Panc1 (cell line): Measurements from ENCODE around the gene STAT5A. TPM values are rescaled to one million over a fixed set of nuclear protein-coding genes. Genes with fewer than 3 reads are reported as not detected.
A peak's percentile ranks its signal among the peaks of the same experiment; 100 is the strongest.

Source experiments
- ATAC-seq: fragments of 200-7000 bp; cut with Tn5 transposase; 2 replicates; pipeline ENCODE4 v1.9.1; 2020; ENCODE audit warnings: mild to moderate bottlenecking, moderate library complexity
- BruUV-seq: library from RNA; stranded (reverse); fragments of 400-500 nt; replicated peaks from 2 replicates; lab custom pipeline; 2021; lab: Mats Ljungman, UMichigan
- CTCF ChIA-PET: fragments of 300-600 bp; sonication (Branson Sonifier 250); formaldehyde crosslinking; loops from one replicate; lab custom pipeline; 2022; ENCODE audit warnings: antibody characterized with exemption; lab: Charles Lee
- POLR2A ChIA-PET: fragments of 300-600 bp; sonication (Branson Sonifier 250); formaldehyde crosslinking; loops from one replicate; lab custom pipeline; 2022; ENCODE audit warnings: antibody characterized with exemption; lab: Charles Lee
- DNase-seq: peaks from one replicate; pipeline ENCODE4 v3.0.0-alpha.2; 2010; ENCODE audit warnings: low read depth, low spot score
- H3K27ac ChIP-seq: 2 replicates; pipeline ENCODE4 v1.5.1; 2011; ENCODE audit warnings: mild to moderate bottlenecking, low read length, inconsistent platforms
- H3K27me3 ChIP-seq: fragments of 200-500 bp; sonication (Bioruptor generic); 2 replicates; pipeline ENCODE4 v1.6.0; 2014; ENCODE audit warnings: low read length, inconsistent platforms; ENCODE audit not compliant: control insufficient read depth, insufficient read depth
- H3K36me3 ChIP-seq: fragments of 200-500 bp; sonication (Bioruptor generic); 2 replicates; pipeline ENCODE4 v1.5.1; 2014; ENCODE audit warnings: inconsistent platforms, mild to moderate bottlenecking, low read length, moderate library complexity; ENCODE audit not compliant: control insufficient read depth, insufficient read depth
- H3K4me1 ChIP-seq: 2 replicates; pipeline ENCODE4 v1.5.1; 2011; ENCODE audit warnings: inconsistent platforms, mild to moderate bottlenecking, low read length, moderate library complexity; ENCODE audit not compliant: control insufficient read depth, insufficient read depth
- H3K4me3 ChIP-seq, 2 experiments: 2 replicates each; pipeline ENCODE4 v1.5.1; 2011 to 2012; ENCODE audit warnings: low read depth in 2 of 2, low read length in 2 of 2, mild to moderate bottlenecking in 2 of 2, inconsistent platforms in 1 of 2, moderate library complexity in 1 of 2
- H3K9me3 ChIP-seq: fragments of 200-500 bp; sonication (Bioruptor generic); 2 replicates; pipeline ENCODE4 v1.5.1; 2014; ENCODE audit warnings: low read depth, mild to moderate bottlenecking, inconsistent platforms, low read length, moderate library complexity; ENCODE audit not compliant: control insufficient read depth, insufficient read depth
- POLR2AphosphoS5 ChIP-seq: IDR thresholded peaks from 2 replicates; pipeline ENCODE4 v1.6.1; 2012; ENCODE audit warnings: mild to moderate bottlenecking, low read depth, low read length, moderate library complexity
- SIN3A ChIP-seq: IDR thresholded peaks from 2 replicates; pipeline ENCODE4 v1.6.1; 2012; ENCODE audit warnings: low read depth, mild to moderate bottlenecking, low read length, moderate library complexity, borderline replicate concordance; ENCODE audit not compliant: insufficient read depth
- TCF7L2 ChIP-seq: IDR thresholded peaks from 2 replicates; pipeline ENCODE4 v1.6.1; 2011; ENCODE audit warnings: mild to moderate bottlenecking, low read depth, low read length, inconsistent platforms
- in situ Hi-C: cut with HindIII; loops from 2 replicates; pipeline ENCODE4 v1.10.0; 2016; ENCODE audit warnings: low sequenced_read_pairs, low pct_unique_long_range_greater_than_20kb
- intact Hi-C: fragments of 100-400 bp; cut with micrococcal nuclease; formaldehyde crosslinking; loops from one replicate; pipeline ENCODE4 v1.10.0; 2022; ENCODE audit not compliant: unreplicated experiment
- total RNA-seq: library from RNA; stranded (reverse); gene quantifications from one replicate; pipeline ENCODE4 v1.2.1, GENCODE V29; 2021; ENCODE audit not compliant: unreplicated experiment
- TF ChIP-seq, protein P1 (sequence below): fragments of 450-650 bp; IDR thresholded peaks from 2 replicates; pipeline ENCODE4 v1.5.1; 2017; ENCODE audit warnings: mild to moderate bottlenecking
- TF ChIP-seq, protein P2 (sequence below), 2 experiments: IDR thresholded peaks; 2 replicates each; pipeline ENCODE4 v1.6.1; 2011 to 2012; ENCODE audit warnings: low read depth in 2 of 2, control low read depth in 1 of 2, low read length in 1 of 2, mild to moderate bottlenecking in 1 of 2, moderate library complexity in 1 of 2; ENCODE audit not compliant: insufficient read depth in 1 of 2

The STAT5A gene
- total RNA-seq, 1 experiment from 2014 or later, result 26.7 TPM

DNA sequence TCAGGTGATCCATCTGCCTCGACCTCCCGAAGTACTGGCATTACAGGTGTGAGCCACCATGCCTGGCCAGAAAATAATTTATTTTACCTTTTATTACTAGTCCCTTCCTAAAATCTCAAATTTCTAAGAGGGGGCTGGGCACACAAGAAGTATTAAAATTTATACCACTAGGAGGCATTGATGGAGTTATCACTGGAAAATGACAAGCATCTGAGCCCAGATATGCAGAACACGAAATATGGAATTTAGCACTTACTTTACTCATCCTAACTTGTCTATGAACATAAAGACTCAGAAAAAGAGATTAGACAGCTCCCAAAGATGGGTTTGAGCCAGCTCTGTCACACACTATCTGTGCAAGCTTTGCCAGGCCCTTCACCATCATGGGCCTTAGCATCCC lies 46.4 kb downstream of the STAT5A start:
- no peak for TF ChIP-seq TCF7L2
- TF ChIP-seq POLR2AphosphoS5, result no peak
- TF ChIP-seq, protein P1, sequence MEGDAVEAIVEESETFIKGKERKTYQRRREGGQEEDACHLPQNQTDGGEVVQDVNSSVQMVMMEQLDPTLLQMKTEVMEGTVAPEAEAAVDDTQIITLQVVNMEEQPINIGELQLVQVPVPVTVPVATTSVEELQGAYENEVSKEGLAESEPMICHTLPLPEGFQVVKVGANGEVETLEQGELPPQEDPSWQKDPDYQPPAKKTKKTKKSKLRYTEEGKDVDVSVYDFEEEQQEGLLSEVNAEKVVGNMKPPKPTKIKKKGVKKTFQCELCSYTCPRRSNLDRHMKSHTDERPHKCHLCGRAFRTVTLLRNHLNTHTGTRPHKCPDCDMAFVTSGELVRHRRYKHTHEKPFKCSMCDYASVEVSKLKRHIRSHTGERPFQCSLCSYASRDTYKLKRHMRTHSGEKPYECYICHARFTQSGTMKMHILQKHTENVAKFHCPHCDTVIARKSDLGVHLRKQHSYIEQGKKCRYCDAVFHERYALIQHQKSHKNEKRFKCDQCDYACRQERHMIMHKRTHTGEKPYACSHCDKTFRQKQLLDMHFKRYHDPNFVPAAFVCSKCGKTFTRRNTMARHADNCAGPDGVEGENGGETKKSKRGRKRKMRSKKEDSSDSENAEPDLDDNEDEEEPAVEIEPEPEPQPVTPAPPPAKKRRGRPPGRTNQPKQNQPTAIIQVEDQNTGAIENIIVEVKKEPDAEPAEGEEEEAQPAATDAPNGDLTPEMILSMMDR, result no peak
- TF ChIP-seq, protein P2, sequence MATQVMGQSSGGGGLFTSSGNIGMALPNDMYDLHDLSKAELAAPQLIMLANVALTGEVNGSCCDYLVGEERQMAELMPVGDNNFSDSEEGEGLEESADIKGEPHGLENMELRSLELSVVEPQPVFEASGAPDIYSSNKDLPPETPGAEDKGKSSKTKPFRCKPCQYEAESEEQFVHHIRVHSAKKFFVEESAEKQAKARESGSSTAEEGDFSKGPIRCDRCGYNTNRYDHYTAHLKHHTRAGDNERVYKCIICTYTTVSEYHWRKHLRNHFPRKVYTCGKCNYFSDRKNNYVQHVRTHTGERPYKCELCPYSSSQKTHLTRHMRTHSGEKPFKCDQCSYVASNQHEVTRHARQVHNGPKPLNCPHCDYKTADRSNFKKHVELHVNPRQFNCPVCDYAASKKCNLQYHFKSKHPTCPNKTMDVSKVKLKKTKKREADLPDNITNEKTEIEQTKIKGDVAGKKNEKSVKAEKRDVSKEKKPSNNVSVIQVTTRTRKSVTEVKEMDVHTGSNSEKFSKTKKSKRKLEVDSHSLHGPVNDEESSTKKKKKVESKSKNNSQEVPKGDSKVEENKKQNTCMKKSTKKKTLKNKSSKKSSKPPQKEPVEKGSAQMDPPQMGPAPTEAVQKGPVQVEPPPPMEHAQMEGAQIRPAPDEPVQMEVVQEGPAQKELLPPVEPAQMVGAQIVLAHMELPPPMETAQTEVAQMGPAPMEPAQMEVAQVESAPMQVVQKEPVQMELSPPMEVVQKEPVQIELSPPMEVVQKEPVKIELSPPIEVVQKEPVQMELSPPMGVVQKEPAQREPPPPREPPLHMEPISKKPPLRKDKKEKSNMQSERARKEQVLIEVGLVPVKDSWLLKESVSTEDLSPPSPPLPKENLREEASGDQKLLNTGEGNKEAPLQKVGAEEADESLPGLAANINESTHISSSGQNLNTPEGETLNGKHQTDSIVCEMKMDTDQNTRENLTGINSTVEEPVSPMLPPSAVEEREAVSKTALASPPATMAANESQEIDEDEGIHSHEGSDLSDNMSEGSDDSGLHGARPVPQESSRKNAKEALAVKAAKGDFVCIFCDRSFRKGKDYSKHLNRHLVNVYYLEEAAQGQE (IDR thresholded peaks at IDR 0.05; ENCODE audit: insufficient read depth in 1 of 2, low read depth in 2 of 2, low read length in 1 of 2), result no peak
- TF ChIP-seq SIN3A, result no peak
- intact Hi-C loops (no loop called here), in situ Hi-C loops (no loop called here)
- Histone ChIP-seq H3K4me1 (peaks cover 17% of the 10 kb centered on the region), H3K27ac (peak overlapping the region; percentile 66; the same call in 1 of the 2 replicates), H3K4me3 (no peak overlapping the region), H3K36me3 (peaks cover 20% of the 10 kb centered on the region), H3K27me3 (no peaks in the 10 kb centered on the region), H3K9me3 (no peaks in the 10 kb centered on the region)
- no peak for ATAC-seq
- BruUV-seq, result no TSS peak
- DNase-seq, result no peak
- CTCF ChIA-PET, result no interaction called here
- POLR2A ChIA-PET, result no interaction called here

DNA sequence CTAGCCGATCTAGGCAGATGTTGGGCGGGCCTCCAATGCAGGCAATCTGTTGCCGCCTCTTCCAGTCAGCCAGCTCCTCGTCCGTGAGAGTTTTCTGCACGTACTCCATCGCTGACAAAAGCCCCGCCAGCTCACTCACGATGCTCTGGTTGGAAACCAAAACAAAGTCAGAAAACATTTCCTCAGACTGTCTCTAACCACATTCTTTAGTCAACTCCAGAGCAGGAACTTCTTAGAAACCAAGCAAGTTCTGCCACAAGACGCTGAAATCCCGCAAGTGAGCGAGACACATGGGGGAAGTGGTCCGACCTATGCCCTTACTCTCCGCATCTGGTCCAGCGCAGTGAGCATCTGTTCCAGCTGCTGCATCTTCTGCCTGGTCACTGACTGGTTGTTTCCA lies 49.1 kb downstream of the STAT5A start:
- ATAC-seq, result no peak
- H3K36me3 ChIP-seq, result peaks cover 20% of the 10 kb centered on the region

More for the DNA sequence above, 49.1 kb downstream of the STAT5A start:
- H3K4me3 ChIP-seq, result no peak overlapping the region
- no peak for DNase-seq
- CTCF ChIA-PET, result interaction anchor here (0.5 kb wide), 1 partner anchor 105 kb away, joined by 10 read pairs; no protein-coding TSS in a partner anchor
- intact Hi-C loops, result no loop called here
- BruUV-seq, result no TSS peak
- no peaks in the 10 kb centered on the region for H3K27me3 ChIP-seq
- H3K4me1 ChIP-seq, result peaks cover 3% of the 10 kb centered on the region; the same call in 1 of the 2 replicates
- in situ Hi-C loops, result no loop called here
- H3K9me3 ChIP-seq, result no peaks in the 10 kb centered on the region
- H3K27ac ChIP-seq, result peak overlapping the region; percentile 54; the same call in 1 of the 2 replicates
- TF ChIP-seq POLR2AphosphoS5 (no peak), TCF7L2 (no peak), SIN3A (no peak)
- TF ChIP-seq, protein P2 (IDR thresholded peaks at IDR 0.05; ENCODE audit: insufficient read depth in 1 of 2, low read depth in 2 of 2, low read length in 1 of 2), result no peak
- TF ChIP-seq, protein P1, result no peak
- POLR2A ChIA-PET, result no interaction called here
